Measurements from ENCODE around the gene TTLL6. TPM values are rescaled to one million over a fixed set of nuclear protein-coding genes. Genes with fewer than 3 reads are reported as not detected.

TTLL6 gene
- total RNA-seq, 1 experiment from 2014 or later: 2.4 TPM

DNA sequence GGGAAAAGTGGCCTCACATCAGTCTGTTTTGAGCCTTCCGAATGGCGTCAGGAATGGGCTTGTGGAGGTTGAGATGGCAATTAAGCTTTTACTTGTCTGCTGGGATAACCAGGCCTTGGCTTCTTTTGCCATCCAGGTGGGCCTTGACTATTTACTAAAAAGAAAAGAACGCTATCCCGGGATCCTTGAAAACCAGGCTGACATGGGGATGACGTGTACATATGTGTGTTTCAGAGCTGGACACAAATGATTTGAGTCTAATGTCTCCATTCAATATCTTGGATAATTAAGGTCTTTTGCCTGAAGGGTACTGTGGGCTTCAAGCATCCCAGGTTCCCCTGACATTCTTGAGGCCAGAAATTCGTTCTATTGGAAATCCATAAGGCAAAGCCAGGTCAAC, 55.9 kb downstream of the TTLL6 start:
- Histone ChIP-seq H3K23ac (ENCODE audit: insufficient read length, low read depth, low read length) (no peak overlapping the region), H3K4me2 (ENCODE audit: insufficient read depth, insufficient read length, low read length) (no peak overlapping the region), H3T11ph (ENCODE audit: low read length) (no peak overlapping the region), H2BK12ac (ENCODE audit: insufficient read length, low read depth, low read length) (no peak overlapping the region), H4K20me1 (ENCODE audit: control insufficient read depth, insufficient read depth, insufficient read length) (no peaks in the 10 kb centered on the region), H2AK5ac (ENCODE audit: insufficient read length, low read length) (no peak overlapping the region), H4K91ac (ENCODE audit: insufficient read length, low read depth, low read length) (no peak overlapping the region), H4K8ac (replicated peaks; ENCODE audit: insufficient read length, low read depth, low read length) (no peak overlapping the region), H3K27ac (ENCODE audit: insufficient read length, low read depth, low read length) (no peak overlapping the region), H3K14ac (ENCODE audit: insufficient read depth, low read length) (no peak overlapping the region), H3K27me3 (ENCODE audit: insufficient read depth, low read length) (peaks cover 34% of the 10 kb centered on the region), H4K5ac (ENCODE audit: insufficient read length, low read depth, low read length) (no peak overlapping the region), H3K4me1 (ENCODE audit: insufficient read depth, low read length) (no peaks in the 10 kb centered on the region), H3K79me1 (ENCODE audit: insufficient read depth, low read depth, low read length, poor library complexity, severe bottlenecking) (no peaks in the 10 kb centered on the region), H3K18ac (ENCODE audit: insufficient read length, low read depth, low read length) (no peak overlapping the region), H2BK5ac (ENCODE audit: insufficient read length, low read length) (no peak overlapping the region), H3K23me2 (ENCODE audit: insufficient read length, low read depth, low read length, poor library complexity, severe bottlenecking) (no peaks in the 10 kb centered on the region), H3K79me2 (ENCODE audit: insufficient read depth, low read length) (no peaks in the 10 kb centered on the region), H2BK120ac (ENCODE audit: low read depth, low read length, poor library complexity, severe bottlenecking) (no peak overlapping the region), H2BK20ac (ENCODE audit: low read depth, low read length, poor library complexity, severe bottlenecking) (no peak overlapping the region), H2BK15ac (ENCODE audit: low read depth, low read length) (no peak overlapping the region), H3K56ac (ENCODE audit: insufficient read length, low read depth, low read length) (no peak overlapping the region), H3K9ac (ENCODE audit: extremely low read depth, insufficient read length, low read length) (no peak overlapping the region), H3K4ac (ENCODE audit: low read depth, low read length) (no peak overlapping the region), H2AFZ (ENCODE audit: low read length) (no peak overlapping the region), H3K9me3 (ENCODE audit: control insufficient read depth, low read depth, low read length) (no peaks in the 10 kb centered on the region)
- H3K4me1 Mint-ChIP-seq: no peaks in the 10 kb centered on the region
- H3K27ac Mint-ChIP-seq: no peak overlapping the region
- no peaks in the 10 kb centered on the region for H3K36me3 Mint-ChIP-seq (ENCODE audit: insufficient read depth in 1 of 3, low read depth in 3 of 3)
- H3K27me3 Mint-ChIP-seq (ENCODE audit: low read depth): peaks cover 99% of the 10 kb centered on the region
- DNase-seq: no peak
- WGBS (ENCODE audit: extremely low coverage, insufficient read length, low lambda C conversion rate): no CpG with 5 or more reads among the region's 6 CpGs
- H3K9me3 Mint-ChIP-seq: no peaks in the 10 kb centered on the region
- TF ChIP-seq, protein P1, sequence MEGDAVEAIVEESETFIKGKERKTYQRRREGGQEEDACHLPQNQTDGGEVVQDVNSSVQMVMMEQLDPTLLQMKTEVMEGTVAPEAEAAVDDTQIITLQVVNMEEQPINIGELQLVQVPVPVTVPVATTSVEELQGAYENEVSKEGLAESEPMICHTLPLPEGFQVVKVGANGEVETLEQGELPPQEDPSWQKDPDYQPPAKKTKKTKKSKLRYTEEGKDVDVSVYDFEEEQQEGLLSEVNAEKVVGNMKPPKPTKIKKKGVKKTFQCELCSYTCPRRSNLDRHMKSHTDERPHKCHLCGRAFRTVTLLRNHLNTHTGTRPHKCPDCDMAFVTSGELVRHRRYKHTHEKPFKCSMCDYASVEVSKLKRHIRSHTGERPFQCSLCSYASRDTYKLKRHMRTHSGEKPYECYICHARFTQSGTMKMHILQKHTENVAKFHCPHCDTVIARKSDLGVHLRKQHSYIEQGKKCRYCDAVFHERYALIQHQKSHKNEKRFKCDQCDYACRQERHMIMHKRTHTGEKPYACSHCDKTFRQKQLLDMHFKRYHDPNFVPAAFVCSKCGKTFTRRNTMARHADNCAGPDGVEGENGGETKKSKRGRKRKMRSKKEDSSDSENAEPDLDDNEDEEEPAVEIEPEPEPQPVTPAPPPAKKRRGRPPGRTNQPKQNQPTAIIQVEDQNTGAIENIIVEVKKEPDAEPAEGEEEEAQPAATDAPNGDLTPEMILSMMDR (conservative IDR thresholded peaks at IDR 0.05): no peak
- H3K4me3 Mint-ChIP-seq: no peak overlapping the region

Data from H9 (cell line).